K562 (cell line): ENCODE results near the gene LUC7L3. TPM values are rescaled to one million over a fixed set of nuclear protein-coding genes. Genes with fewer than 3 reads are reported as not detected.

Source experiments
- ATAC-seq: fragments of 200-7000 bp; cut with Tn5 transposase; 3 replicates; pipeline ENCODE4 v1.9.1; 2020; ENCODE audit warnings: moderate library complexity
- BruUV-seq: library from RNA; stranded (reverse); fragments of 400-500 nt; replicated peaks from 2 replicates; lab custom pipeline; 2021; lab: Mats Ljungman, UMichigan
- CTCF ChIA-PET: fragments of 300-600 bp; formaldehyde crosslinking; extraction: SDS; loops from one replicate; lab custom pipeline; 2021; ENCODE audit warnings: low intra/inter-chr PET ratio; lab: Yijun Ruan, JAX
- POLR2A ChIA-PET: fragments of 300-600, 350-650 bp; sonication (Branson Sonifier 250); formaldehyde crosslinking; extraction: SDS; loops from one replicate; lab custom pipeline; 2021; ENCODE audit warnings: antibody characterized with exemption, inconsistent platforms; lab: Yijun Ruan, JAX
- DNase-seq, 4 experiments: peaks; one replicate each; pipeline versions ENCODE4 v3.0.0 to v3.0.0-alpha.2; 2011 to 2018; ENCODE audit warnings: low spot score in 3 of 4, mixed read lengths in 3 of 4; ENCODE audit errors: extremely low read depth in 1 of 4
- FAIRE-seq: peaks from 2 replicates; lab custom pipeline; 2011; peaks lifted over from hg19 to GRCh38; lab: Jason Lieb, UNC
- H2AFZ ChIP-seq: 2 replicates; pipeline ENCODE4 v1.6.0; 2011; ENCODE audit warnings: low read depth, low read length, control low read depth, inconsistent platforms
- H3K27ac ChIP-seq: fragments of 200-600 bp; 3 replicates; pipeline ENCODE4 v1.8.0; 2011; ENCODE audit warnings: low read depth, mild to moderate bottlenecking, control low read depth, inconsistent platforms, low read length, moderate library complexity, mixed read lengths; ENCODE audit errors: extremely low read depth
- H3K27me3 ChIP-seq, 2 experiments: fragments of 300-600 bp in 1 of 2; 2 replicates in 1 of 2; 3 replicates in 1 of 2; pipeline versions ENCODE4 v1.6.0 to v1.8.0; 2011; ENCODE audit warnings: inconsistent platforms in 2 of 2, low read length in 2 of 2, mild to moderate bottlenecking in 1 of 2, mixed read lengths in 1 of 2, moderate library complexity in 1 of 2; ENCODE audit not compliant: control insufficient read depth in 2 of 2, insufficient read depth in 2 of 2
- H3K36me3 ChIP-seq: fragments of 300-600 bp; 3 replicates; pipeline ENCODE4 v1.8.0; 2011; ENCODE audit warnings: mild to moderate bottlenecking, low read length, inconsistent platforms; ENCODE audit not compliant: control insufficient read depth, insufficient read depth
- H3K4me1 ChIP-seq, 2 experiments: fragments of 200-600 bp in 1 of 2; replicated peaks in 1 of 2; 2 replicates in 1 of 2; 3 replicates in 1 of 2; pipeline versions ENCODE4 v1.5.1 to v1.8.0; 2011; ENCODE audit warnings: inconsistent platforms in 2 of 2, low read length in 2 of 2, mild to moderate bottlenecking in 1 of 2, mixed read lengths in 1 of 2, moderate library complexity in 1 of 2; ENCODE audit not compliant: control insufficient read depth in 2 of 2, insufficient read depth in 2 of 2
- H3K4me2 ChIP-seq: 2 replicates; pipeline ENCODE4 v1.6.1; 2011; ENCODE audit warnings: low read length, control low read depth, inconsistent platforms, mixed read lengths; ENCODE audit not compliant: insufficient read depth
- H3K4me3 ChIP-seq: fragments of 200-600 bp; sonication (generic), shearing (Covaris generic); 2 replicates; pipeline ENCODE4 v1.5.1; 2016; ENCODE audit warnings: control low read depth, inconsistent platforms
- H3K79me2 ChIP-seq: fragments of 200-600 bp; 3 replicates; pipeline ENCODE4 v1.8.0; 2011; ENCODE audit warnings: low read length, inconsistent platforms; ENCODE audit not compliant: control insufficient read depth, insufficient read depth
- H3K9ac ChIP-seq, 2 experiments: 2 replicates each; pipeline versions ENCODE4 v1.6.0 to v1.6.1; 2011; ENCODE audit warnings: low read depth in 2 of 2, low read length in 2 of 2, control low read depth in 1 of 2, inconsistent platforms in 1 of 2, mild to moderate bottlenecking in 1 of 2, mixed read lengths in 1 of 2; ENCODE audit not compliant: insufficient read depth in 1 of 2
- H3K9me1 ChIP-seq: one replicate; pipeline ENCODE4 v1.6.0; 2011; ENCODE audit warnings: inconsistent platforms, mild to moderate bottlenecking, low read length, moderate library complexity; ENCODE audit not compliant: control insufficient read depth, insufficient read depth
- H3K9me3 ChIP-seq: replicated peaks from 2 replicates; pipeline ENCODE4 v1.5.1; 2011; ENCODE audit warnings: low read depth, low read length, inconsistent platforms; ENCODE audit not compliant: control insufficient read depth, insufficient read depth
- H4K20me1 ChIP-seq: replicated peaks from 2 replicates; pipeline ENCODE4 v1.6.1; 2011; ENCODE audit warnings: low read length, inconsistent platforms, mixed read lengths; ENCODE audit not compliant: control insufficient read depth, insufficient read depth
- CTCFL ChIP-seq: IDR thresholded peaks from 2 replicates; pipeline ENCODE4 v1.6.1; 2011; ENCODE audit warnings: borderline replicate concordance, low read depth, mild to moderate bottlenecking, moderate library complexity, low read length; ENCODE audit not compliant: insufficient read depth, poor library complexity, severe bottlenecking
- EGR1 ChIP-seq: fragments of 450-650 bp; conservative IDR thresholded peaks from 2 replicates; pipeline ENCODE4 v1.6.1; 2017; ENCODE audit warnings: mild to moderate bottlenecking
- WGBS: fragments of 100-300 bp; shearing (Covaris generic); methylation state at CpG from one replicate; pipeline ENCODE4 v1.1.6; 2016; ENCODE audit warnings: low coverage, mixed read lengths; ENCODE audit not compliant: insufficient coverage; ENCODE audit errors: missing lambda C conversion rate; 5-methylcytosine and 5-hydroxymethylcytosine counted together
- in situ Hi-C: fragments of 300-500 bp; cut with MboI; formaldehyde crosslinking; loops from 4 replicates; pipeline ENCODE4 v1.15.0; 2018; ENCODE audit warnings: inconsistent platforms, mixed read lengths
- intact Hi-C: fragments of 100-400 bp; cut with micrococcal nuclease; formaldehyde crosslinking; loops from 2 replicates; pipeline ENCODE4 v1.14.2; 2022
- polyA plus RNA-seq, 8 experiments: library from polyadenylated mRNA; depleted of rRNA in 4 of 8; stranded (reverse) in 5 of 8; unstranded in 3 of 8; fragments of >200 nt; fragmentation: Nextera tagmentation in 2 of 8; fragmentation: Illumina TruSeq in 1 of 8; extraction: Ambion mirVana in 2 of 8; extraction: Trizol in 1 of 8; gene quantifications; 2 replicates each; pipeline versions ENCODE4 v1.2.1 to v1.2.3, GENCODE V29; 2011 to 2014; ENCODE audit warnings: inconsistent platforms in 1 of 8, missing spikeins in 1 of 8
- total RNA-seq, 7 experiments: library from RNA; depleted of rRNA in 6 of 7; stranded (reverse); fragments of >200 nt in 6 of 7; fragmentation: Illumina TruSeq in 2 of 7; extraction: Trizol in 2 of 7; gene quantifications; 2 replicates each; pipeline versions ENCODE4 v1.2.1 to v1.2.3, GENCODE V29; 2011 to 2021; ENCODE audit warnings: low replicate concordance in 1 of 7

The LUC7L3 gene
- total and polyA plus RNA-seq, 9 of the 15 experiments (the other 6 are each of a cell fraction or from before 2014, with no cell fraction given), result 80.8 to 284 (median 127) TPM

- Histone ChIP-seq H4K20me1 (no peaks in the 10 kb centered on the region), H3K9ac (no peak overlapping the region; a peak in 1 of 4 replicates), H3K27ac (no peak overlapping the region), H2AFZ (no peak overlapping the region), H3K4me2 (no peak overlapping the region), H3K36me3 (no peaks in the 10 kb centered on the region), H3K79me2 (no peaks in the 10 kb centered on the region), H3K9me1 (no peaks in the 10 kb centered on the region), H3K4me3 (no peak overlapping the region), H3K27me3 (no peaks in the 10 kb centered on the region), H3K9me3 (no peaks in the 10 kb centered on the region), H3K4me1 (peaks cover 4 to 22% of the 10 kb centered on the region in 2 experiments; a peak in 3 of 5 replicates)
- ATAC-seq, result no peak
- CTCF ChIA-PET, result no interaction called here
- in situ Hi-C loops, result no loop called here
- BruUV-seq, result no TSS peak
- 77% methylated on average over 17 of the region's 17 CpGs for WGBS
- POLR2A ChIA-PET, result interaction anchor here (0.5 to 1.3 kb wide), 5 partner anchors 9 to 60 kb away, joined by 3 to 4 read pairs (median 4); partner anchors contain the start of gene LUC7L3
- FAIRE-seq, result no peak
- no peak for DNase-seq
- intact Hi-C loops, result no loop called here
- TF ChIP-seq EGR1, result peak; percentile 60
- no peak for TF ChIP-seq CTCFL
Observed at GRCh38 chr17:50685691-50686493, 33.5 kb upstream of the LUC7L3 start.
